Myocyte (in vitro differentiated cells): Measurements from ENCODE around the gene NGB. TPM values are rescaled to one million over a fixed set of nuclear protein-coding genes. Genes with fewer than 3 reads are reported as not detected.

ENCODE experiments used
- DNase-seq: peaks from one replicate; pipeline ENCODE4 v3.0.0-alpha.2; 2012; ENCODE audit warnings: low read depth
- total RNA-seq: library from RNA; depleted of rRNA; stranded (reverse); fragments of >200 nt; gene quantifications from 2 replicates; pipeline ENCODE4 v1.2.3, GENCODE V29; 2014

Gene NGB
- total RNA-seq, 1 donor from 2014 or later: not detected

DNA sequence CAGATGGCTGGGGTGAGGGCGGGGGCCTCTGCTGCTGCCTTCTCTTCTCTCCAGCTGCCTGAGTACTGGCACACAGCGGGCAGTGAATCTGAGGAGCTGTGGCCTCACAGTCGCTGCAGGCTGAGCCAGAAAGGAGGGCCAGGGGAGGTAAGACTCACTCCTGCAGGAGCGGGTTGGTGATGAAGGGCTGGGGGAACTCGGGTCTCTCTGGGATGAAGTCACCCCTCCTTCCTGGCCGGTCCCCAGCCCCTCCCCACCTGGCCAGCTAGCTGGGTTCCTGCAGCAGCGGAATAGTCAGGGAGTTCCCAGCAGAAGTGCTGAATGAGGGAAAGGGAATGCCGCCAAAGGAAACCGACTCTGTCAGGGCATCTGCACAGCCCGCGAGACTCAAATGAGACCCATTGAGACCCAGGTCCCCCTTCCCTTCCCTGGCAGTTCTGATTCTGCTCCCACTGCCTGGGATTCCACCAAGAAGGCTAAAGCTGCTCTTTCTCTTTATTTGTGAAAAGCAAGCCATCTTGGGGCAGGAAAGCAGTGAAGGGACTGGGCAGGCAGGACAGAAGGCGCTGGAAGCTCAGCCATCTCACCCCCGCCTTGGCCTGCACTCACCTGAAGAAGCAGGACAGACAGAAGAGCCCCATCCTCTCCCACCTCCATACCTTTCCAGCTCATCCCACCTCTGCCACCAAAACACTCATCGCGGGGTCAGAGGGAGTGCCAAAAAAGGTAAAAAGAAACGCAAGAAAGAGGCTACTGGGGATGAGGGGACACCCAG lies 5.3 kb downstream of the NGB start:
- DNase-seq: no peak

DNA sequence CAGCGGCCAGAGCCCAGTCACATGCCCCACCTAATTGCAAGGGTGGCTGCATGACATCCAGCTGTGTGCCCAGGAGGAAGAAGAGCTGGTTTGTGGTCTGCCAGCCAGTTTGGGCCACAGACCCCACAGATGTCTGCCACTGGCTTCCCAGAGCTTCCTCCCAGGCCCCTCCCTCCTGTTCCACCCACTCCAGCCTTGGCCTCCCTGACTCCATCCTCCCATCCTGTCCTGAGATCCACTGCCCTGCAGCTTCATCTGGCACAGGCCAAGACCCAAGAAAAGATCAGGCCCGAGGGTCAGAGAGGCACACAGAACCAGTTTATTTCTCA lies 5.9 kb downstream of the NGB start:
- no peak for DNase-seq

DNA sequence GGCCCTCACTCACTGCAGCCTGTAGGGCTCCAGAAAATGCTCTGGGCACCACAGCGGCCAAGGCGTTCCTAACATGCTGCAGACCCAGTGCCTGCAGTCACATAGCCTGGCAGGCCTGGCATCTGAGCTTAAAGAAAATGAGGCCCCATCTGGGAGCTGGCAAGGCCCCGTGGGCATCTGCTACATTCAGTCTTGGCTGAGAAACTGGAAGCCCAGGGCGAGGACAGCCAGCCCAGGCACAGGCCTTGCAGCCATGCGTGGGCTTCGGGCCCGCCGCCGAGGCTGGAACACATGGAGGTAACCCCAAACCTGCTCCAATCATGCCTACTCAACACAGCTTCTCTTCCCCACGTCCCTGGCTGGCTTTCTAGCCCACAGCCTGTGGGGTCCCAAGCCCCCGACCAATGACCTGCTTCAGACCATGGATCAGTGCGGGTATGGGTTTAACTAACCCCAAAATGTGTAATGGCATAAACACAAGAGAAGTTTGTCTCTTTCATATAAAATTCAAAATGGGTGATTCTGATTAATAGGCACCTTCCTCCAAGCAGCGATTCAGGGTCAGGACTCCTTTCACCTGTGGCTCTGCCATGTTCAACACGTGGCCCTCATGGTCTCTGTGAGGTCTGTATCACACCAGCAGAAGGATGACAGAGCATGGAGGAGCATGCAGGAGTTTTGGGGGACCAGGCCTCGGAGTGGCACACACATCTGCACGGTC lies 6.4 kb downstream of the NGB start:
- no peak for DNase-seq

DNA sequence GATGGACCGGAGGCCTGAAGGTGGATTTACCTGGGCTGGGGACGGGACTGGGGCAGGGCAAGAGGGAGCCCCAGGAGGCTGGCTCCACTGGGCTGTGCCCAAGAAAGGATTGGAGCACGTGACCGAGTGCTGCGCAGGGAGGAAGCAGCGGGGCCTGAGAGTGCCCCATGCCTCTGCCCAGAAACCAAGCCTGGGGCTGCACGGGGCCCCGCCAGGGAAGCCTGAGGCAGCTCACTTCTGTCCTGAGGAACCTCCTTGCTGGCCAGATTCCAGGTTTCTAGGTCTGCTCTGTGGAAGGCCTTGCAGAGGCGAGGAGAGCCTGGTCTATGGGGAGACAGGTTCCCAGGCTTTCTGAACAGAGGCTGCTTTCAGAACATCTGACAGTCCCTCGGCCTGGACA lies 10.4 kb downstream of the NGB start:
- DNase-seq: no peak

DNA sequence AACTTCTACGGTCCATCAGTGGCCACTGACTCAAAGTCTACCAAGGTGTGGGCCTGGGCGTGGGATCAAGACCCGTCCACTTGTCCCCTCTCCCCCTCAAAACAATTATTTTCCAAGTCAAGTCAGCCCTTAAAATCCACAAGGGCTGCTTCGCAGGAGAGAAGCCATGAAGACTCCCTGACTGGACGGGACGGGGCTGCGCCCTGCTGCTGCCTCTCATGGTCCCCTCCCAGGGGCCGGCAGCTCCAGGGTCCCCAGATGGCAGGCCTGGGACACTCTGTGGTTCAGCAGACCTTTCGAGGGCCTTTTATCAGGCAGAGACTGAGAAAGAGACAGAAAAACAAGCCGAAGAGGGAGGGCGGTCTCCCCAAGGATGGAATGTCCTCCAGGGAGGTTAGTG lies 10.8 kb downstream of the NGB start:
- no peak for DNase-seq

DNA sequence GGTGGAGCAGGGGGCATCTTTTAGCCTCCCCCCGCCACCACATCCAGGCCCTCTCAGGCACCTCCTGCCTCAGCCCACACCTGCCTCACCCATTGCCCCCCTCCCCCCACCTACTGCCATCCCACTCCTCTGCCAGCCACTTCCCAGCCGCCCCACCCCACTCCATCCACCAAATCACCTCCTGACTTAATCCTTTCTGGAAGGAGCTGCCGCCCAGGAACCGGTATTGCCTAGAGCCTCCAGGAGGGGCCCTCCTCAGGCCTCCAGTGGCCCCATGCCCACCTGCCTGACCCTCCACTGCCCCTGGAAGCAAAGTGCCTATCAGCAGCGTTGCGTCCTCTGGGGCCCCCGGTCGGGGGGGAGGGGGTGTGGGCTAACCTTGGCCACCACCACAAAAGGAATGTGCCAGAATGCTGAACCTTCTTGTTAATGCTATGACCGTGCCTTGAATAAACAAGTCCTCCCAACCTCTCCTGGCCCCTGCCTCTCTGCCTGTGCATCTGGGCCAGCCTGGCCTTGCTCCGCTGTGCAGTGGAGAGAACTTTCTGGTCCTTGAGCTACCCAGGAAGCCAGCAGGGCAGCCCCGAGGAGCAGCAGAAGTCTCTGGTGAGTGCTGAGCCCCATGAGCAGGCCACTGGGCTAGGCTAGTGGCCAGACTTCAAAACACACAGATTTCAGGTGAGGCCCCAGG lies 11.8 kb downstream of the NGB start:
- DNase-seq: no peak

DNA sequence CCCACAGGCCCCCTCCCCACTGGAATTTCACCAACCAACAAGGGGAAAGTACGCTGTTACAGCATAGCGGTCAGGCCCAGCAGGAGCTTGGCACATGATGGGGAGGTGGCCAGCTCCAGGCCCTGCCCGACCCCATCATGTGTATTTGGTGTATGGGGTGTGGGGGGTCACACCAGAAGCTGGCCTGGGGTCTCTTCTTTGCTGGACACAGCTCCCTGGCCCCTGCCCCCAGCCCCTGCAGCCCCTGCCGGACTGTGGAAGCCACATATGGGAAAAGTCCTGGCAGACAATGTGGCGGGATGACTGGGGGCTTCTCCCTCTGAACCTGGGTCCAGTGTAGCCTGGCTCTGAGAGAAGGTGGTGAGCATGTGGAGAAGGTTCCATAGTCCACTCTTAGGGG lies 12.4 kb downstream of the NGB start:
- DNase-seq: no peak

DNA sequence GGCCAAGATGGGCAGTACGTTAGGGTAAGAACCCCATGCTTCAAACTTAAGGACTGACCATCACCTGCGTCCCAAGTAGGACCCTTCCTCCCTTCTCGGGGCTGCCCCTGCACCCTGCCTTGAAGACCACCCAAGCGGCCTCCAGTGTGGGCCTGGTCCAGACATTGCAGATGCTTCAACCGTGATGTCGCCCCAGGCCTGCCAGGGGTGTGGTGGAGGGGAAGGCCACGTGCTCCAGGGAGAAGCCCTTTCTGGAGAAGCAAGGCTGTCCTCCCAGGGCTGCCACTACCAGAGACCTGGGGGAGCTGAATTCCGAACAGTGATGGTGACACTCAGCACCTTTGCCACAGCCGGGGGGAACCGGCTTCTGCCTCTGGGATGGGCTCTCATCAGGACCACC lies 13.3 kb downstream of the NGB start:
- DNase-seq: no peak

DNA sequence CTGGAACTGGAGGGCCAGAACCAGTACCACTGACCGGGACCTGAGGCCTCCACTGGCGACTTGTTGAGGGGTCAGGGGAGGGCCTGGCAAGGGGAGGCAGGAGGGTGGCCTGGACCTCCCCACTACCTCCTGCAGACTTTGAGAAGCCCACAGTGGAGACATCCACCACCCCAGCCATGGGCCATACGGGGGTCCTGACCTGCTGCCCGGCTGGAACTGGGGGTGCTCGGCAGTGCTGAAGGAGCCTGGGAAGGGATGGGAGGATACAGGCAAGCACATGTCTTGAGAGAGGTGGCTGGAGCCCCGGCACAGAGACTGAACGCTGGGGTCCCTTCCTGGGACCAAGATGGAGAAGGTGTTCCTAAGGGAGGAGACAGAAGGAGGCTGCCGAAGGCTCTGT lies 14.3 kb downstream of the NGB start:
- no peak for DNase-seq

DNA sequence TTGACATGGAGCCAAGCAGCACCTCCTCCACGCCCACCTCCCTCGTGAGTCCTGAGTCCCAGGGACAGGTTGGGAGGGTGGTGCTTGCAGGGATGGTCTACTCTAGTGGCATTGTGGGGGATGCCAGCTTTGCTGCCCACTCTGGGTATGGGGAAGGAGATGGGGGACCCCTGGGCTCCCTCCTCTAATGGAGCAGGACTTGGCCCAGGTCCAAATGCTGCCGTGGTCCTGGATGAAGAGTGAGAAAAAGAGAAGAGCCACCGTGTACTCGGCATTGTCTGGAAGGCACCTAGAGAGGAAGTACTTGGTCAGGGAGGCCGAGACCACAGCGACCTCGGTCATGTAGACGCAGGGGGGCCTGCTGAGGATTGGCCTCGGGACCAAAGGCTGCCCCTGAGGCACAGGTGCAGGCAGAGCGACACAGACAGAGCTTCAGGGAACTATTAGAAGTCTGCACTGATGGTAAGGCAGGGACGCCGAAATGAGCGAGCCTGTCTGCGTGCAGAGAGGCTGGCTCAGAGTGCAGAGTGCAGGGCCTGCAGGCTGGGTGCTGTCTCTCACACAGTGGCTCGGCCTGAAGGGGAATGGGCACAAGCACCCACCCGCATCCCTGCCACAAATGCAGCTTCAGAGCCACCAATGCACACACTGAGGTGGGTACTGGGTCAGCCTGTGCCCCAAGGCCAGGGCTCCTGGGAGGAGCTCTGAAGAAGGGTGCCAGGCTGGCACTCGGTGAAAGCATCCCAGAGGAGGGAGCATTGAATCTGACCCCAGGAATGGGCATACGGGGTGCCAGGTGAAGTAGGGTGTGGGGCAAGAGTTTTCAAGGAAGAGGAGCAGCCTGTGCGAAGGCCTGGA lies 17.4 kb downstream of the NGB start:
- no peak for DNase-seq

DNA sequence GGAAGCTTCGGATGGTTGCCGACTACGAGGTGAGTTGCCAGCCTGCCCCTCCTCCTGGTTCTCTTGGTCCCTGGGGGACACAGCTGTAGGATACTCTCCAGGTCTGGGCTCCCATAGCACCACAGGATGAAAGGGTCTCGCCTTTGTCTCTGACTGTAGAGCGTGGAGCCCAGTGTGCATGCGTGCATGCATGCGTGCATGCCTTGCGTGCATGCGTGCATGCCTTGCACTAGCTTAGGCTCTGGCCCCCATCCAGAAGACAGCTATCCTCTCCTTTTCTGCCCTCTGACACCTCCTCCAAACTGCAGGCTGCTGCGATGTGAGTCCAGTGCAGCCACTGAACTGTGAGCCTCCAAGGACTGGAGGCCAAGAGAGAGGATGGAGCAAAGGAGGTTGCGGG lies 19.1 kb downstream of the NGB start:
- DNase-seq: no peak

DNA sequence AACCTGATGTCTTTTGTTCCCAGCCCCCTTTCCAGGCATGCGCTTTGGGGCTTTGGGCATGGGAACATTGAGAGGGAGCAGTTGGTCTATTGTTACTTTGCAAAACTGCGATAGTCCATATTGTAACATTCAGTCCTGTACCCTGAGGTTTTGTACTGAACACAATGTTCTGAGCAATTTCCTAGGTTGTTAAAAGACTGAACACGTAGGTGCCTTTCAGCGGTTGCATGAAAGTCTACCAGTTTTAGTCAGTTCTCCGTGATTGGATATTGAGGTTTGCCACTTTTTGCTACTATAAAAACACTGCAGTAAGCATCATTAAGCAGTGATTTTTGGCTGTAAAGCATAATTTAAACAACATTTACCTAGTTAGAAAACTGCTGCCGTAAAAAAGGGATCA lies 20.1 kb downstream of the NGB start:
- no peak for DNase-seq

DNA sequence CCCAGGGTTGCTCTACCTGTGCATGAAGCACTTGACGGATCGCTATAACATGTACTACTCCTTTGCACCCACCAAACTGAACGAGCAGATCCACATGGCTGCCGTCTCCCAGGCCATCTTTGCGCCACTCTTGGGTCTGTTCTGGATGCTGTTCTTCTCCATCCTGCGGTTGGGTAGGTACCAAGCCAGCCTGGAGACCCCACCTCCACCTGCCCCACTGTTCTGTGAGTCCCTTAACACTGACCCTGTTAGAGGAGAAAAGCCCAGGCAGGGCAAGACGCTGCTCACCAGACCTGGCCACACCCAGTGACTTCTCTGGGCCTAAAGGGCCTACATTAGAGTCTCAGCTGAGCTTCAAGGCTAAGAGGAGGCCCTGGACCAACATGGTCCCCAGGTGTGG lies 21.7 kb downstream of the NGB start:
- DNase-seq: no peak

DNA sequence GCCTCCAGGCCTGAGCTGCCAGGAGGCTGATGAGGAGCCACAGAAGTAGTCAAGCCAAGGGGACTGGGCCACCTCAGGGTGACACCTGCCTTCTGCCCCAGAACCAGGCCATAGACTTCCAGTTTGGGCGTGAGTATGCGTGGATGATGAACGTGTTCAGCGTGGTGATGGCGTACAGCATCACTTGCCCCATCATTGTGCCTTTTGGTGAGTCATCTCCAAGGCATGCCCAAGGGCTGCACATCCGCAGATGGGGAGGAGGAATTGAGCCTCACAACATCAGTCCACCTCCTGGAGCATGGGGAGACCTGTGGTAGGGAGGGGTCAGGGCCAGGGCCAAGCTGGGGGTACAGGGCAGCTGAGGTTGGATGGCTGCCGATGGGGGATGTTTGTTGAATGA lies 22.3 kb downstream of the NGB start:
- no peak for DNase-seq

DNA sequence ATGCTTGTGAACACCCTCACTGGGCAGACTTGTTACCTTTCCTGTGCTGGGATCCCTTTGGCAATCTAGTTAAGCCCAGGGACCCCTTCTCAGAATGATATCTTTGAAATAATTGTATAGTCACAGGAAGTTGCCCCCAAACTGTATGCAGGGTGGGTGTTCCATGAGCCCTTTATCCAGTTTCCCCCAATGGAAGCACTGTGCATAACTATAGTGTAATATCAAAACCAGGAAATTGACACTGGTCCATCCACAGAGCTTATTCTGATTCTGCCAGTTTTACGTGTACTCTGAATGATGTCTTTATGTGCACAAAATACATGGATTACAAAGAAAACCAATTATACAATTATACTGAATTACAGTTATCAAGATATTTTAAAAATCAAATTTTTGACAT lies 24.2 kb downstream of the NGB start:
- DNase-seq: no peak

DNA sequence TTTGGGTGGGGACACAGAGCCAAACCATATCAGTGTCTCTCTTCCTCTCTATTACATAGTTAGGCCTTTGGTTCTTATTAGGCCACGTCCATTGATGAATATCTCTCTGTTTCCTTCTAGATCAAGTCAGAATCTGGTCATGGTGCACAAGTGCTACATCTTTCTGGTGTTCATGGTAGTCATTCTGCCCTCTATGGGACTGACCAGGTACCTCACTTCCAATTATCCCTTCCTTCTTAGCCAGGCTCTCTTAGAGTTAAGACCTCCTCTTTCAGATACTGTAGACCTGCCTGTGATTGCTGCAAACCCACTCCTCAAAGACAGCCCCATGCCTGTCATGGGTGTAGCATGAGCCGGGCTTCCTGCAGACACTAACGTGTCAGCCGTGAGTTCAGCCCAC lies 25.2 kb downstream of the NGB start:
- no peak for DNase-seq

DNA sequence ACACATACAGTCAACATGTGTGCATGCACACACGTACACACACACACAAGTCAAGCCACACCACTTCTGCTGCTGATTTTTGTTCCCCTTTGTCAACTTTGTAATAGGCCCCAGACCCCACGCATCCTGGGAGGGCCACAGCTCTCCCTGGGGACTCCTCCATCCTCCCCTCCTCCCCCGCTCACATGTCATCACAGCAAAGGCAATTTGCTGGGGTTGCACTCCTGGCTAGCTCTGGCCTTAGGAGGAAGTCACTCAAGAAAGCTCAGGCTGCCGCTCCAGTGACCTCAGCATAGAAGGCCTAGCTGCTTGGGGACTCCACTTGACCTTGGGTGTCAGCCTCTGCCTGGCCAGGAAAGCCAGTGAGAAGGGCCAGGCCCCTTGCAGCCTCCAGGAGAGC lies 27.2 kb downstream of the NGB start:
- DNase-seq: no peak

DNA sequence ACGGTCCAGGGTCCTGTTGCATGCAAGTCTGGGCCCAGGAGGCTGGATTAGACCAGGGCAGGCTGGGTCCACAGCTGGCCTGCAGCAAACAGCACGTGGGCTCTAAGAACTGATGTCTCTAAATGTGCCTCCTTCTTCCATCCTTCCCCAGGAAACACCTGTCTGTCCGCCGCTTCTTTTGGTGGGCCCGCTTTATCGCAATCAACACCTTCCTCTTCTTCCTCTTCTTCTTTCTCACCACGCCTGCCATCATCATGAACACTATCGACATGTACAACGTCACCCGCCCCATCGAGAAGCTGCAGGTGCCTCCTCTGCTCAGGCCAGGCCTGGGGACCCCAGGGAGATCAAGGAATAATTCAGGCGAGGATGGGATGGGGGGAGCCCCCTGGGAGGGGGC lies 28.3 kb downstream of the NGB start:
- DNase-seq: no peak

DNA sequence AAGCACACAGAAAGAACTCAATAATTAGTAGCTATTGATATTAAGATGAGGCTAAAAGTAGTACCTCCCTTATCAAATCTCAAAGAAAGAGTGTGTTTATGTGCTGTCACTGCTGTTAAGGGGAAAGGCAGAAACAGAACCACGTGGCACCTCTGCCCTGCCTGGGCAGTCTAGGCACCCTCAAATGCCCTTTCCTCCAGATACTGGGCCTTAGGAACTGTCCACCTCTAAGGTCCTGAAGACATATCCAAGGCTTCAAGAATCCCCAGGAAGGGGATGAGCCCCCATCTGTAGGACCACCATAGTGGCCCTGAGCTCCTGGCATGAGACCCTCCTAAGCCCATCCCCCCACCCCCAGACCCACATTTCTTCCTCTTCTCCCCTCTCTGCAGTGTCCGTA lies 29.1 kb downstream of the NGB start:
- peak; percentile 24 for DNase-seq

DNA sequence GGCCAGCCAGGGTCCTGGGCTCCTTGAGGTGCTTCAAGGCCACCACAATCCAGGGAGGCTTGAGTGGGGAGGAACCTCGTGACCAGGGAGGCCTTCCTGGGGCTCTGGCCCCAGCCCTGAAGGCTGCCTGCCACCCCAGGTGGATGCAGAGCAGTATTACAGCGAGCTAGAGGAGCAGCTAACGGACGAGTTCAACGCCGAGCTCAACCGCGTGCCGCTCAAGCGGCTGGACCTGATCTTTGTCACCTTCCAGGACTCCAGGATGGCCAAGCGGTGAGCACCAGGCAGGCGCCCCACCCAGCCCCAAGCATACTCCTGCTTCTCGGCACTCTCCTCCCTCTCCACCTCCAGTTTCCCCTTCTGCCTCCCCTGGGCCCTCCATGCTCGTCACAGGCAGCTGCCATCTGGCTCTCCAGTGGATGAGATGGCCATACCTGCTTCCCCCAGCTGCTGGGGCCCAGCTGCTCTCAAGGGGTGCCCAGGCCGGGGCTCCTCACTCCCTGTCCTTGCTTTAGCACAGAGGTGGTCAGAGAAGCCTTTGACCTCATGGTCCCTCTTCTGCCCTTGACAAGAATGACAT lies 30.6 kb downstream of the NGB start:
- no peak for DNase-seq

DNA sequence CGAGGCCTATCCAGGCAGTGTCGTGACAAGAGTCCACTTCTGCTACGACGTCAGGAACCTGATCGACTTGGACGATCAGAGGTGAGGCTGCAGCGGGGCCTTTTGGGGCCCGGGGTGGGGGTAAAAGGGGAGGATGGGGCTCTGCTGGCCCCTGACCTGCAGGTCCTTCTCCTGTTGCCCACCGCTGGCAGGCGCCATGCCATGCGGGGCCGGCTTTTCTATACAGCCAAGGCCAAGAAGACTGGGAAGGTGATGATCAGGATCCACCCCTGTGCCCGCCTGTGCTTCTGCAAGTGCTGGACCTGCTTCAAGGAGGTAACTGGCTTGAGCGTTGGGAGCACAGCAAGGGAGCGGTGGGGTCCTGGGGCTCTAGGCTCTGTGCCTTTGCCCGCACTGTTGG lies 31.6 kb downstream of the NGB start:
- no peak for DNase-seq
